AG04450 (cell line): ENCODE measurements around the gene ATP7A. TPM values are rescaled to one million over a fixed set of nuclear protein-coding genes. Genes with fewer than 3 reads are reported as not detected.

Experiments used
- CTCF ChIA-PET: fragments of 300-600, 350-600 bp; formaldehyde crosslinking; extraction: SDS; loops from one replicate; lab custom pipeline; 2022; ENCODE audit warnings: antibody characterized with exemption, inconsistent platforms; lab: Charles Lee
- POLR2A ChIA-PET: fragments of 350-600 bp; formaldehyde crosslinking; extraction: SDS; loops from one replicate; lab custom pipeline; 2021; ENCODE audit warnings: antibody characterized with exemption, inconsistent platforms; lab: Yijun Ruan, JAX
- DNase-seq: peaks from one replicate; pipeline ENCODE4 v3.0.0-alpha.2; 2011; ENCODE audit warnings: low read depth, low spot score
- H3K27ac ChIP-seq: one replicate; pipeline ENCODE4 v1.5.1; 2012; ENCODE audit warnings: low read depth, low read length, control low read depth
- H3K27me3 ChIP-seq: one replicate; pipeline ENCODE4 v1.6.0; 2012; ENCODE audit warnings: low read length; ENCODE audit not compliant: control insufficient read depth, insufficient read depth
- H3K4me3 ChIP-seq: 2 replicates; pipeline ENCODE4 v1.5.1; 2011; ENCODE audit warnings: mild to moderate bottlenecking, low read depth, low read length, control low read depth
- H3K9me3 ChIP-seq: 2 replicates; pipeline ENCODE4 v1.5.1; 2012; ENCODE audit warnings: low read length; ENCODE audit not compliant: control insufficient read depth, insufficient read depth
- CTCF ChIP-seq: IDR thresholded peaks from 2 replicates; pipeline ENCODE4 v1.5.1; 2011; ENCODE audit warnings: low read depth, low read length, control low read depth, inconsistent platforms
- polyA plus RNA-seq: library from polyadenylated mRNA; depleted of rRNA; stranded (reverse); fragments of >200 nt; gene quantifications from 2 replicates; pipeline ENCODE4 v1.2.3, GENCODE V29; 2011; rRNA removed
- small RNA-seq: library from RNA; depleted of rRNA; stranded (forward); fragments of <200 nt; gene quantifications from one replicate; pipeline ENCODE3, GENCODE V24; 2012; ENCODE audit warnings: low read depth; ENCODE audit not compliant: insufficient read length

Gene ATP7A
- polyA plus RNA-seq, 1 experiment, result 18.5 TPM

GRCh38 chrX:78092296-78092695 is 181.8 kb downstream of the ATP7A start:
- ChIA-PET POLR2A (interaction anchor here (1.4 kb wide), 1 partner anchor 182 kb away, joined by 3 read pairs; the partner anchor contains the start of gene ATP7A), CTCF (interaction anchor here (0.8 to 2.1 kb wide), 7 partner anchors 9 to 189 kb away, joined by 3 to 10 read pairs (median 3); no protein-coding TSS in a partner anchor)
- no peaks in the 10 kb centered on the region for H3K27me3 ChIP-seq
- TF ChIP-seq CTCF, result peak; percentile 69
- H3K9me3 ChIP-seq, result no peaks in the 10 kb centered on the region
- no peak overlapping the region for H3K27ac ChIP-seq
- no peak overlapping the region for H3K4me3 ChIP-seq
- DNase-seq, result peak; percentile 37

GRCh38 chrX:78098108-78098507 is 187.6 kb downstream of the ATP7A start:
- ChIA-PET POLR2A (no interaction called here), CTCF (no interaction called here)
- no peak for DNase-seq
- no peak overlapping the region for H3K27ac ChIP-seq
- no peak overlapping the region for H3K4me3 ChIP-seq
- TF ChIP-seq CTCF, result no peak
- no peaks in the 10 kb centered on the region for H3K27me3 ChIP-seq
- H3K9me3 ChIP-seq, result no peaks in the 10 kb centered on the region

Small RNA genes lying within 50 kb of the gene (small RNA-seq; reads per million reads assigned to genes)
- not detected for gene RN7SL460P

Other genes starting within 250 kb of the ATP7A start
- gene ATRX, start 124.5 kb upstream of the ATP7A start, polyA plus RNA-seq, result 58.5 and 76.3 TPM in 2 replicates
- gene MAGT1, start 15.3 kb upstream of the ATP7A start, polyA plus RNA-seq, result 74.4 and 92.7 TPM in 2 replicates
- gene COX7B, start 11.2 kb upstream of the ATP7A start, polyA plus RNA-seq, result 753 and 835 TPM in 2 replicates
- 0.40 and 0.47 TPM in 2 replicates for gene PGAM4, start 58.9 kb downstream of the ATP7A start, polyA plus RNA-seq
- gene PGK1, start 193.6 kb downstream of the ATP7A start, polyA plus RNA-seq, result 394 and 442 TPM in 2 replicates
- gene TAF9B, start 229.0 kb downstream of the ATP7A start, polyA plus RNA-seq, result 33.2 and 42.5 TPM in 2 replicates